T-helper 1 cell treated with Interleukin-12 subunit alpha and Interleukin-12 subunit beta and Interleukin-4 antibody, amounts not matched to agents 30 ng/mL and 1 ng/mL, for 36 hours (primary cell): Measurements from ENCODE around the gene RALGAPA2. TPM values are rescaled to one million over a fixed set of nuclear protein-coding genes. Genes with fewer than 3 reads are reported as not detected.

Experiments used
- intact Hi-C: fragments of 100-400 bp; cut with micrococcal nuclease; formaldehyde crosslinking; loops from one replicate; pipeline ENCODE4 v1.15.1; 2024
- total RNA-seq: library from RNA; stranded (reverse); gene quantifications from 2 replicates; pipeline ENCODE4 v1.2.3, GENCODE V29; 2022

The RALGAPA2 gene
- total RNA-seq, 1 donor from 2014 or later = 28.6 TPM

DNA sequence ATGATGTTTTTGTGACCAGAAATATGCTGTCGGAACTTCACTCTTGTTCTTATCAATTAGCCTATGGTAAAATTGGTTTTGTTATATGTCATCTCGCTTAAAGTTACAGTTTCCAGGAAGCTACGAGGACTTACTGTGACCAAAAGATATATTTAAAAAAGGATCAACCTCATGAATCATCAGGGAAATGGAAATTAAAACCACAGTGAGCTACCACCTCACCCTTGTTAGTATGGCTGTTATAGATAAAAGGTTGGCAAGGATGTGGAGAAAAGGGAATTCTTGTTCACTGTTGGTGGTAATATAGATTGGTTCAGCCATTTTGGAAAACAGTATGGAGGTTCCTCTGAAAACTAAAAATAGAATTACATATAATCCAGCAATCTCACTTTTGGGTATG is 358.9 kb downstream of the RALGAPA2 start:
- intact Hi-C loops = no loop called here

DNA sequence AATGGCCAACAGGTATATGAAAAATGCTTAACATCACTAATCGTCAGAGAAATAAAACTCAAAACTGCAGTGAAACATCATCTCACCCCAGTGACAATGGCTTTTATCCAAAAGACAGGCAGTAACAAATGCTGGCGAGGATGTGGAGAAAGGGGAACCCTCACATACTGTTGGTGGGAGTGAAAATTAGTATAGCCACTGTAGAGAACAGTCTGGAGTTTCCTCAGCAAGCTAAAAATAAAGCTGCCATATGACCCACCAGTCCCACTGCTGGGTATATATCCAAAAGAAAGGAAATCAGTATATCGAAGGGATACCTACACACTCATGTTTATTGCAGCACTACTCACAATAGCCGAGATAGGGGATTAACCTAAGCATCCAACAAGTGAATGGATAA is 368.0 kb downstream of the RALGAPA2 start:
- intact Hi-C loops = no loop called here

DNA sequence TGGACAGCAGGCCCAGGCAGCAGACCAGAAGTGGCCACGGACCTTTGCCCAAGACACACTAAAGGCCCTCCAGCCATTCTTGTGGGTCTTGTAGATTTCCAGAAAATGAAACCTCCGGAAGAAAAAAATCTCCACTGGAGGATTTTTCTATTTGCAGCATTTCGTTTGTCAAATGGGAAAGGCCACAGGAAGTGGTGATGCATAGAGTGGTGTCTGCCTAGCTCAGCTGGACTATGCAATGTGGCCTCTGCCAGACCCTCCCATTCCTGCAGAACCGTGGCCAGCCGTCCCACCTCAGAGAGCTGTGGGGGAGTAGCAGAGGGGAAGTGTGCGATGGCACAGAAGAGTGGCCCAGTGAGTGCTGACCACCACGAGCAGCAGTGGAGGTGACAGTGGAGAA is 368.5 kb downstream of the RALGAPA2 start:
- intact Hi-C loops = no loop called here
